ENCODE results near the gene LDAH.

Gene LDAH

GRCh38 chr2:20771299-20771698 lies 51.6 kb downstream of the LDAH start:
- no peak for DNase-seq (ENCODE audit: extremely low spot score)
- POLR2A ChIA-PET = no interaction called here
- TF ChIP-seq BHLHE40 (IDR thresholded peaks at IDR 0.05; ENCODE audit: borderline replicate concordance) = no peak
- TF ChIP-seq NFRKB (IDR thresholded peaks at IDR 0.05) = no peak
- CTCF ChIA-PET = interaction anchor here (0.5 kb wide), 1 partner anchor 417 kb away, joined by 3 read pairs; no protein-coding TSS in a partner anchor

GRCh38 chr2:20766798-20767644 lies 55.9 kb downstream of the LDAH start:
- CTCF ChIA-PET = no interaction called here
- TF ChIP-seq NFRKB (IDR thresholded peaks at IDR 0.05) (no peak), ARNT (IDR thresholded peaks at IDR 0.05) (no peak), FOXM1 (IDR thresholded peaks at IDR 0.05; ENCODE audit: borderline replicate concordance) (no peak), ELF4 (IDR thresholded peaks at IDR 0.05) (no peak), SP1 (IDR thresholded peaks at IDR 0.05) (no peak), BHLHE40 (IDR thresholded peaks at IDR 0.05; ENCODE audit: borderline replicate concordance) (no peak), L3MBTL2 (conservative IDR thresholded peaks at IDR 0.05) (no peak), HDGF (IDR thresholded peaks at IDR 0.05; ENCODE audit: borderline replicate concordance) (no peak), FOXK2 (IDR thresholded peaks at IDR 0.05) (no peak), PKNOX1 (IDR thresholded peaks at IDR 0.05) (no peak), TARDBP (IDR thresholded peaks at IDR 0.05) (no peak), FOXA1 (IDR thresholded peaks at IDR 0.05) (no peak), ZNF384 (IDR thresholded peaks at IDR 0.05) (no peak), SUZ12 (IDR thresholded peaks at IDR 0.05) (no peak), CTBP1 (IDR thresholded peaks at IDR 0.05; ENCODE audit: borderline replicate concordance) (no peak), LEF1 (IDR thresholded peaks at IDR 0.05; ENCODE audit: borderline replicate concordance) (no peak)
- no peak for DNase-seq (ENCODE audit: extremely low spot score)
- POLR2A ChIA-PET = no interaction called here

- CTCF ChIA-PET = interaction anchor here (0.5 kb wide), 1 partner anchor 324 kb away, joined by 4 read pairs; no protein-coding TSS in a partner anchor
- TF ChIP-seq SP1 (IDR thresholded peaks at IDR 0.05) (no peak), TARDBP (IDR thresholded peaks at IDR 0.05) (no peak), FOXM1 (IDR thresholded peaks at IDR 0.05; ENCODE audit: borderline replicate concordance) (no peak), ARNT (IDR thresholded peaks at IDR 0.05) (no peak), HDGF (IDR thresholded peaks at IDR 0.05; ENCODE audit: borderline replicate concordance) (no peak), SUZ12 (IDR thresholded peaks at IDR 0.05) (no peak), ZNF384 (IDR thresholded peaks at IDR 0.05) (no peak), BHLHE40 (IDR thresholded peaks at IDR 0.05; ENCODE audit: borderline replicate concordance) (no peak), CTBP1 (IDR thresholded peaks at IDR 0.05; ENCODE audit: borderline replicate concordance) (no peak), L3MBTL2 (conservative IDR thresholded peaks at IDR 0.05) (no peak), LEF1 (IDR thresholded peaks at IDR 0.05; ENCODE audit: borderline replicate concordance) (no peak), FOXK2 (IDR thresholded peaks at IDR 0.05) (no peak), ELF4 (IDR thresholded peaks at IDR 0.05) (no peak), FOXA1 (IDR thresholded peaks at IDR 0.05) (no peak), NFRKB (IDR thresholded peaks at IDR 0.05) (no peak)
- DNase-seq (ENCODE audit: extremely low spot score) = no peak
- POLR2A ChIA-PET = no interaction called here
These were observed 56.7 kb downstream of the LDAH start for GRCh38 chr2:20766213-20766612.

GRCh38 chr2:20762945-20763683 lies 59.8 kb downstream of the LDAH start:
- DNase-seq (ENCODE audit: extremely low spot score) = no peak
- TF ChIP-seq SUZ12 (IDR thresholded peaks at IDR 0.05) (no peak), ELF4 (IDR thresholded peaks at IDR 0.05) (no peak), FOXA1 (IDR thresholded peaks at IDR 0.05) (no peak), L3MBTL2 (conservative IDR thresholded peaks at IDR 0.05) (no peak), ARNT (IDR thresholded peaks at IDR 0.05) (no peak), LEF1 (IDR thresholded peaks at IDR 0.05; ENCODE audit: borderline replicate concordance) (no peak), FOXM1 (IDR thresholded peaks at IDR 0.05; ENCODE audit: borderline replicate concordance) (no peak), FOXK2 (IDR thresholded peaks at IDR 0.05) (no peak), NFRKB (IDR thresholded peaks at IDR 0.05) (no peak)
- POLR2A ChIA-PET = no interaction called here
- CTCF ChIA-PET = interaction anchor here (1.0 kb wide), 1 partner anchor 10 kb away, joined by 3 read pairs; no protein-coding TSS in a partner anchor

- no peak for TF ChIP-seq SUZ12 (IDR thresholded peaks at IDR 0.05)
- no peak for TF ChIP-seq NFRKB (IDR thresholded peaks at IDR 0.05)
- no peak for TF ChIP-seq HDGF (IDR thresholded peaks at IDR 0.05; ENCODE audit: borderline replicate concordance)
- TF ChIP-seq SP1 (IDR thresholded peaks at IDR 0.05) = no peak
- TF ChIP-seq FOXA1 (IDR thresholded peaks at IDR 0.05) = no peak
- TF ChIP-seq FOXK2 (IDR thresholded peaks at IDR 0.05) = no peak
- CTCF ChIA-PET = interaction anchor here (1.4 kb wide), 1 partner anchor 98 kb away, joined by 4 read pairs; no protein-coding TSS in a partner anchor
- POLR2A ChIA-PET = no interaction called here
- DNase-seq (ENCODE audit: extremely low spot score) = no peak
These were observed 63.4 kb downstream of the LDAH start for GRCh38 chr2:20759487-20759886.

GRCh38 chr2:20758997-20759396 lies 63.9 kb downstream of the LDAH start:
- POLR2A ChIA-PET = no interaction called here
- TF ChIP-seq L3MBTL2 (conservative IDR thresholded peaks at IDR 0.05) = no peak
- TF ChIP-seq ZNF384 (IDR thresholded peaks at IDR 0.05) = no peak
- TF ChIP-seq BHLHE40 (IDR thresholded peaks at IDR 0.05; ENCODE audit: borderline replicate concordance) = no peak
- TF ChIP-seq CTBP1 (IDR thresholded peaks at IDR 0.05; ENCODE audit: borderline replicate concordance) = no peak
- TF ChIP-seq PKNOX1 (IDR thresholded peaks at IDR 0.05) = no peak
- no peak for DNase-seq (ENCODE audit: extremely low spot score)
- CTCF ChIA-PET = interaction anchor here (1.4 kb wide), 1 partner anchor 97 kb away, joined by 4 read pairs; no protein-coding TSS in a partner anchor

Measured in HEK293T (cell line).